Adrenal gland (tissue), 12 donors: ENCODE measurements around the gene PCGF1. TPM values are rescaled to one million over a fixed set of nuclear protein-coding genes. Genes with fewer than 3 reads are reported as not detected.
"Not testable (repeated sequence)": the region's sequence is repeated elsewhere in the genome, so short reads cannot be mapped to it uniquely, and the experiment has no call there.

ENCODE experiments used
- DNase-seq, 7 donors: peaks; one replicate each; pipeline ENCODE4 v3.0.0-alpha.2; 2019 to 2020
- H3K27ac ChIP-seq, 5 donors: fragments of 200-600 bp; sonication (generic) in 4 of 5; 1 replicate in 3 of 5; 2 replicates in 2 of 5; pipeline versions ENCODE4 v1.5.1 to v1.8.0; 2016 to 2020; ENCODE audit warnings: mild to moderate bottlenecking in 1 of 5
- H3K27me3 ChIP-seq: fragments of 200-600 bp; 2 replicates; pipeline ENCODE4 v1.8.0; 2021
- H3K36me3 ChIP-seq, 2 donors: fragments of 200-600 bp; replicated peaks in 1 of 2; 1 replicate in 1 of 2; 2 replicates in 1 of 2; pipeline versions ENCODE4 v1.5.1 to v1.8.0; 2018 to 2022
- H3K4me1 ChIP-seq, 2 donors: fragments of 200-600 bp; replicated peaks in 1 of 2; 1 replicate in 1 of 2; 2 replicates in 1 of 2; pipeline versions ENCODE4 v1.5.1 to v1.8.0; 2018 to 2021
- H3K4me3 ChIP-seq, 4 donors: fragments of 200-600 bp; sonication (generic) in 3 of 4; one replicate each; pipeline ENCODE4 v1.5.1; 2016 to 2018
- H3K9me3 ChIP-seq, 3 donors: fragments of 200-600 bp; sonication (generic) in 1 of 3; replicated peaks in 1 of 3; 1 replicate in 2 of 3; 2 replicates in 1 of 3; pipeline versions ENCODE4 v1.5.1 to v1.8.0; 2016 to 2021
- CTCF ChIP-seq, 6 experiments: fragments of 450-650 bp in 4 of 6; fragments of 200-600 bp in 2 of 6; sonication (generic) in 1 of 6; IDR thresholded peaks; 1 replicate in 5 of 6; 2 replicates in 1 of 6; pipeline versions ENCODE4 v1.5.1 to v1.8.0; 2016 to 2021; ENCODE audit warnings: antibody characterized with exemption in 6 of 6, mild to moderate bottlenecking in 2 of 6, moderate library complexity in 1 of 6
- POLR2A ChIP-seq, 2 donors: fragments of 450-650 bp; IDR thresholded peaks; one replicate each; pipeline ENCODE4 v1.6.1; 2017; ENCODE audit warnings: antibody characterized with exemption in 2 of 2, mild to moderate bottlenecking in 2 of 2, moderate library complexity in 1 of 2
- WGBS, 4 donors: extraction: QIAGEN DNeasy Blood & Tissue Kit in 2 of 4; methylation state at CpG; one replicate each; pipeline versions ENCODE4 v1.1.5 to v1.1.7; 2013 to 2017; 5-methylcytosine and 5-hydroxymethylcytosine counted together
- intact Hi-C, 2 donors: fragments of 100-400 bp; cut with DNase I; formaldehyde crosslinking; loops; one replicate each; pipeline versions ENCODE4 v1.14.1 to v1.15.0; 2022 to 2023
- polyA plus RNA-seq, 3 donors: library from polyadenylated mRNA; stranded (reverse); fragments of 200-250 nt in 2 of 3; fragments of 350-450 nt in 1 of 3; fragmentation: Illumina TruSeq in 1 of 3; extraction: RNeasy Lipid Tissue Mini Kit (QIAGEN cat#74804) in 1 of 3; gene quantifications; one replicate each; pipeline ENCODE4 v1.2.3, GENCODE V29; 2013 to 2014
- total RNA-seq, 9 donors: library from RNA; depleted of rRNA in 4 of 9; stranded (reverse); fragments of >200 nt in 4 of 9; fragments of 120-200 nt in 1 of 9; fragmentation: NEBNext Ultra II Directional in 1 of 9; extraction: Animal tissue kit (Norgen Biotek cat#: 25700) in 1 of 9; gene quantifications; one replicate each; pipeline versions ENCODE4 v1.1.0 to v1.2.4, GENCODE V29; 2013 to 2023
- donor health status: healthy with polysubstance abuse.
- donor health status: Bipolar disorder and iron deficiency.
- donor health status: DM: yes; HTN: yes; CAD: no.
- donor health status: DM: no; HTN: no; CAD: no.
- donor health status: DM: no; HTN: no; CAD: no.
- donor health status: DM: yes; HTN: yes; CAD: no.

Gene PCGF1
- total and polyA plus RNA-seq, 12 donors: 15.4 to 38.9 (median 24.1) TPM

- TF ChIP-seq CTCF (IDR thresholded peaks at IDR 0.05) (no peak), POLR2A (IDR thresholded peaks at IDR 0.05) (no peak)
- intact Hi-C loops: no loop called here
- Histone ChIP-seq H3K4me1 (peaks cover 9 to 16% of the 10 kb centered on the region in 2 donors), H3K27me3 (no peaks in the 10 kb centered on the region), H3K4me3 (peak overlapping the region in 3 of 4 donors; percentile 43 to 72 (median 45)), H3K9me3 (no peaks in the 10 kb centered on the region), H3K27ac (peak overlapping the region; percentile 57 to 96 (median 87)), H3K36me3 (peaks cover 0 to 15% of the 10 kb centered on the region in 2 donors)
- DNase-seq: peak in 1 of 7 donors; percentile 22
- WGBS, 4 donors: 43 to 51% (median 46%) methylated on average over 16 of the region's 16 CpGs
Measured at GRCh38 chr2:74471332-74472065, 36.0 kb downstream of the PCGF1 start.

- peak overlapping the region in 1 of 5 donors; percentile 27 for H3K27ac ChIP-seq
- H3K27me3 ChIP-seq, H3K9me3 ChIP-seq, H3K4me3 ChIP-seq, DNase-seq, intact Hi-C loops: not testable (repeated sequence)
- peaks cover 0 to 15% of the 10 kb centered on the region in 2 donors for H3K36me3 ChIP-seq
- H3K4me1 ChIP-seq: peaks cover 9 to 21% of the 10 kb centered on the region in 2 donors
- WGBS, 4 donors: 87 to 91% (median 89%) methylated on average over 8 to 12 of the region's 12 CpGs
Measured at GRCh38 chr2:74470742-74471141, 36.8 kb downstream of the PCGF1 start.

DNA sequence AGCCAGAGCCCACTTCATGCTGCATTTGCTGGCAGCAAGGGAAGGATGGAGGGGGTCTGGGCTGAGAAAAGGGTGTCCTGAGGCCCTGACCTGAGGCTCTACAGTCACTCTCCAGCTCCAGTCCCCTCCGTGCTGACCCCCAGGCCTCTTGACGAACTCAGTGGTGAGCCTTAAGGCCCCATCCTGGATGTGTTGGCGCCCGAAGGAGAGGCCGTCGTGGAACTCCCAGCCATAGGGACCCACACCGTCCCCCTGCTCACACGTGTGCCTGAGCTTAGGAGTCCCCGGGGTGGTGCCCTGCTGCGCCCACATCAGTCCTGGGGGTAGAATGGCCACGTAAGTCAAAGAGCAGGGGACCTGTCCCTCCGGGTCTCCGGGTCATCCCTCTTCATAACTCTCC, 43.1 kb downstream of the PCGF1 start:
- peak overlapping the region in 3 of 5 donors; percentile 84 to 88 (median 87) for H3K27ac ChIP-seq
- H3K4me1 ChIP-seq: peaks cover 6 to 17% of the 10 kb centered on the region in 2 donors
- WGBS, 4 donors: 0 to 5% (median 4%) methylated on average over 4 to 13 of the region's 13 CpGs
- H3K36me3 ChIP-seq: peaks cover 0 to 20% of the 10 kb centered on the region in 2 donors
- no peaks in the 10 kb centered on the region for H3K9me3 ChIP-seq
- no peak for TF ChIP-seq POLR2A (IDR thresholded peaks at IDR 0.05)
- TF ChIP-seq CTCF (IDR thresholded peaks at IDR 0.05): no peak
- no peaks in the 10 kb centered on the region for H3K27me3 ChIP-seq
- intact Hi-C loops: no loop called here
- no peak for DNase-seq
- H3K4me3 ChIP-seq: peak overlapping the region; percentile 66 to 98 (median 90)

GRCh38 chr2:74462786-74463105, 44.7 kb downstream of the PCGF1 start:
- DNase-seq: no peak
- 74 to 89% (median 79%) methylated on average over 4 of the region's 4 CpGs for WGBS, 4 donors
- TF ChIP-seq CTCF (IDR thresholded peaks at IDR 0.05): no peak
- Histone ChIP-seq H3K27ac (no peak overlapping the region), H3K9me3 (no peaks in the 10 kb centered on the region), H3K4me1 (peaks cover 13 to 25% of the 10 kb centered on the region in 2 donors), H3K27me3 (no peaks in the 10 kb centered on the region), H3K36me3 (peaks cover 0 to 20% of the 10 kb centered on the region in 2 donors), H3K4me3 (no peak overlapping the region)
- intact Hi-C loops: no loop called here
